ENCODE results near the gene GRM7. TPM values are rescaled to one million over a fixed set of nuclear protein-coding genes. Genes with fewer than 3 reads are reported as not detected.

The GRM7 gene
- total RNA-seq, 1 experiment from 2014 or later: 0.28 TPM

- no peak overlapping the region for H3K9ac ChIP-seq (ENCODE audit: extremely low read depth, insufficient read length, low read length)
- H3K79me2 ChIP-seq (ENCODE audit: insufficient read depth, low read length): no peaks in the 10 kb centered on the region
- no peak overlapping the region for H2AK5ac ChIP-seq (ENCODE audit: insufficient read length, low read length)
- no peaks in the 10 kb centered on the region for H3K27me3 ChIP-seq (ENCODE audit: insufficient read depth, low read length)
- no peak overlapping the region for H2AFZ ChIP-seq (ENCODE audit: low read length)
- no peak overlapping the region for H3T11ph ChIP-seq (ENCODE audit: low read length)
- no peaks in the 10 kb centered on the region for H4K20me1 ChIP-seq (ENCODE audit: control insufficient read depth, insufficient read depth, insufficient read length)
- no peak overlapping the region for H2BK12ac ChIP-seq (ENCODE audit: insufficient read length, low read depth, low read length)
- no CpG with 5 or more reads among the region's 2 CpGs for WGBS (ENCODE audit: extremely low coverage, insufficient read length, low lambda C conversion rate)
- no peak overlapping the region for H2BK20ac ChIP-seq (ENCODE audit: low read depth, low read length, poor library complexity, severe bottlenecking)
- Mint-ChIP-seq H3K27ac (no peak overlapping the region), H3K4me1 (peaks cover 4% of the 10 kb centered on the region in 2 experiments; a peak in 3 of 4 replicates), H3K4me3 (no peak overlapping the region), H3K9me3 (no peaks in the 10 kb centered on the region), H3K36me3 (ENCODE audit: insufficient read depth in 1 of 3, low read depth in 3 of 3) (no peaks in the 10 kb centered on the region), H3K27me3 (ENCODE audit: low read depth) (no peaks in the 10 kb centered on the region)
- no peak overlapping the region for H3K14ac ChIP-seq (ENCODE audit: insufficient read depth, low read length)
- no peak for TF ChIP-seq CTCF (conservative IDR thresholded peaks at IDR 0.05)
- H3K4ac ChIP-seq (ENCODE audit: low read depth, low read length): no peak overlapping the region
- no peak overlapping the region for H3K27ac ChIP-seq (ENCODE audit: insufficient read length, low read depth, low read length)
- no peak overlapping the region for H3K23ac ChIP-seq (ENCODE audit: insufficient read length, low read depth, low read length)
- no peaks in the 10 kb centered on the region; the same call in 1 of the 2 replicates for H3K4me1 ChIP-seq (ENCODE audit: insufficient read depth, low read length)
- H4K91ac ChIP-seq (ENCODE audit: insufficient read length, low read depth, low read length): no peak overlapping the region
- no peaks in the 10 kb centered on the region for H3K23me2 ChIP-seq (ENCODE audit: insufficient read length, low read depth, low read length, poor library complexity, severe bottlenecking)
- no peak overlapping the region for H4K5ac ChIP-seq (ENCODE audit: insufficient read length, low read depth, low read length)
- no peak for DNase-seq
- no peak overlapping the region for H3K18ac ChIP-seq (ENCODE audit: insufficient read length, low read depth, low read length)
- no peaks in the 10 kb centered on the region for H3K9me3 ChIP-seq (ENCODE audit: control insufficient read depth, low read depth, low read length)
- no peak overlapping the region for H2BK5ac ChIP-seq (ENCODE audit: insufficient read length, low read length)
- H2BK120ac ChIP-seq (ENCODE audit: low read depth, low read length, poor library complexity, severe bottlenecking): no peak overlapping the region
- H4K8ac ChIP-seq (replicated peaks; ENCODE audit: insufficient read length, low read depth, low read length): no peak overlapping the region
- H3K79me1 ChIP-seq (ENCODE audit: insufficient read depth, low read depth, low read length, poor library complexity, severe bottlenecking): no peaks in the 10 kb centered on the region
- no peak overlapping the region for H3K4me2 ChIP-seq (ENCODE audit: insufficient read depth, insufficient read length, low read length)
- H2BK15ac ChIP-seq (ENCODE audit: low read depth, low read length): no peak overlapping the region
- no peak overlapping the region for H3K56ac ChIP-seq (ENCODE audit: insufficient read length, low read depth, low read length)
Measured at GRCh38 chr3:7377103-7377502, 516.2 kb downstream of the GRM7 start.
